Retinal pigment epithelial cell (primary cell): ENCODE results near the gene ALPK1.

ENCODE experiments used
- DNase-seq: peaks from one replicate; pipeline ENCODE4 v3.0.0-alpha.2; 2010; ENCODE audit warnings: low read depth
- H3K4me3 ChIP-seq: 2 replicates; pipeline ENCODE4 v1.5.1; 2011; ENCODE audit warnings: mild to moderate bottlenecking, low read length, control low read depth, moderate library complexity
- CTCF ChIP-seq: conservative IDR thresholded peaks from 2 replicates; pipeline ENCODE4 v1.5.1; 2011; ENCODE audit warnings: low read depth, low read length, control low read depth, inconsistent platforms

The ALPK1 gene

GRCh38 chr4:112284662-112285411, 12.3 kb upstream of the ALPK1 start:
- DNase-seq: no peak
- no peak for TF ChIP-seq CTCF
- H3K4me3 ChIP-seq: peak overlapping the region; percentile 73

- no peak overlapping the region for H3K4me3 ChIP-seq
- TF ChIP-seq CTCF: no peak
- DNase-seq: no peak
These were observed 9.7 kb upstream of the ALPK1 start for GRCh38 chr4:112287258-112287989.

GRCh38 chr4:112288455-112288854, 8.7 kb upstream of the ALPK1 start:
- DNase-seq: no peak
- no peak overlapping the region for H3K4me3 ChIP-seq
- no peak for TF ChIP-seq CTCF

GRCh38 chr4:112289407-112290253, 7.5 kb upstream of the ALPK1 start:
- no peak overlapping the region for H3K4me3 ChIP-seq
- DNase-seq: no peak
- no peak for TF ChIP-seq CTCF

GRCh38 chr4:112290341-112290740, 6.8 kb upstream of the ALPK1 start:
- TF ChIP-seq CTCF: no peak
- no peak for DNase-seq
- H3K4me3 ChIP-seq: no peak overlapping the region

- H3K4me3 ChIP-seq: no peak overlapping the region
- no peak for DNase-seq
- TF ChIP-seq CTCF: no peak
These were observed 2.6 kb downstream of the ALPK1 start for GRCh38 chr4:112299721-112300120.
